Measurements from ENCODE around the gene CSK.
"Not testable (repeated sequence)": the region's sequence is repeated elsewhere in the genome, so short reads cannot be mapped to it uniquely, and the experiment has no call there.

The CSK gene

GRCh38 chr15:74770211-74770903 lies 11.5 kb upstream of the CSK start:
- DNase-seq (ENCODE audit: low read depth in 2 of 2): no peak

GRCh38 chr15:74773329-74773728 lies 8.6 kb upstream of the CSK start:
- DNase-seq (ENCODE audit: low read depth in 2 of 2): no peak

- no peak for DNase-seq (ENCODE audit: low read depth in 2 of 2)
Measured at GRCh38 chr15:74773731-74774252, 8.1 kb upstream of the CSK start.

GRCh38 chr15:74775132-74775562 lies 6.7 kb upstream of the CSK start:
- DNase-seq (ENCODE audit: low read depth in 2 of 2): no peak

- DNase-seq (ENCODE audit: low read depth in 2 of 2): no peak
Measured at GRCh38 chr15:74775894-74776293, 6.0 kb upstream of the CSK start.

- no peak for DNase-seq (ENCODE audit: low read depth in 2 of 2)
Measured at GRCh38 chr15:74776821-74777768, 4.8 kb upstream of the CSK start.

GRCh38 chr15:74777769-74778598 lies 3.9 kb upstream of the CSK start:
- no peak for DNase-seq (ENCODE audit: low read depth in 2 of 2)

- DNase-seq (ENCODE audit: low read depth in 2 of 2): no peak
Measured at GRCh38 chr15:74778599-74778970, 3.3 kb upstream of the CSK start.

- DNase-seq (ENCODE audit: low read depth in 2 of 2): no peak
Measured at GRCh38 chr15:74779162-74779648, 2.7 kb upstream of the CSK start.

- no peak for DNase-seq (ENCODE audit: low read depth in 2 of 2)
Measured at GRCh38 chr15:74780523-74781430, 1.1 kb upstream of the CSK start.

GRCh38 chr15:74782259-74783071 lies 585 bp downstream of the CSK start:
- no peak for DNase-seq (ENCODE audit: low read depth in 2 of 2)

- DNase-seq (ENCODE audit: low read depth in 2 of 2): no peak
Measured at GRCh38 chr15:74783072-74783807, 1.4 kb downstream of the CSK start.

GRCh38 chr15:74783808-74784175 lies 1.9 kb downstream of the CSK start:
- DNase-seq (ENCODE audit: low read depth in 2 of 2): no peak

GRCh38 chr15:74784426-74785193 lies 2.7 kb downstream of the CSK start:
- no peak for DNase-seq (ENCODE audit: low read depth in 2 of 2)

- DNase-seq (ENCODE audit: low read depth in 2 of 2): no peak
Measured at GRCh38 chr15:74785194-74786032, 3.5 kb downstream of the CSK start.

GRCh38 chr15:74786081-74786480 lies 4.2 kb downstream of the CSK start:
- DNase-seq (ENCODE audit: low read depth in 2 of 2): not testable (repeated sequence)

GRCh38 chr15:74786551-74787165 lies 4.8 kb downstream of the CSK start:
- no peak for DNase-seq (ENCODE audit: low read depth in 2 of 2)
